ENCODE measurements around the gene DCC.

The DCC gene

GRCh38 chr18:53093636-53094035 is 753.6 kb downstream of the DCC start:
- no peak for DNase-seq (ENCODE audit: low spot score)

GRCh38 chr18:53101536-53102105 is 761.6 kb downstream of the DCC start:
- DNase-seq (ENCODE audit: low spot score): no peak

- no peak for DNase-seq (ENCODE audit: low spot score)
Observed at GRCh38 chr18:53114441-53114840, 774.4 kb downstream of the DCC start.

- no peak for DNase-seq (ENCODE audit: low spot score)
Observed at GRCh38 chr18:53115876-53116585, 776.0 kb downstream of the DCC start.

GRCh38 chr18:53117851-53118250 is 777.9 kb downstream of the DCC start:
- no peak for DNase-seq (ENCODE audit: low spot score)

GRCh38 chr18:53126210-53126609 is 786.2 kb downstream of the DCC start:
- DNase-seq (ENCODE audit: low spot score): no peak

- no peak for DNase-seq (ENCODE audit: low spot score)
Observed at GRCh38 chr18:53131001-53131400, 791.0 kb downstream of the DCC start.

GRCh38 chr18:53134711-53135110 is 794.7 kb downstream of the DCC start:
- DNase-seq (ENCODE audit: low spot score): no peak

- DNase-seq (ENCODE audit: low spot score): no peak
Observed at GRCh38 chr18:53135654-53136053, 795.7 kb downstream of the DCC start.

GRCh38 chr18:53139746-53140500 is 799.9 kb downstream of the DCC start:
- no peak for DNase-seq (ENCODE audit: low spot score)

- DNase-seq (ENCODE audit: low spot score): no peak
Observed at GRCh38 chr18:53142005-53142404, 802.0 kb downstream of the DCC start.

GRCh38 chr18:53147472-53147871 is 807.5 kb downstream of the DCC start:
- no peak for DNase-seq (ENCODE audit: low spot score)

- DNase-seq (ENCODE audit: low spot score): no peak
Observed at GRCh38 chr18:53148123-53148522, 808.1 kb downstream of the DCC start.

GRCh38 chr18:53152476-53152875 is 812.5 kb downstream of the DCC start:
- no peak for DNase-seq (ENCODE audit: low spot score)

- no peak for DNase-seq (ENCODE audit: low spot score)
Observed at GRCh38 chr18:53153281-53153680, 813.3 kb downstream of the DCC start.

- no peak for DNase-seq (ENCODE audit: low spot score)
Observed at GRCh38 chr18:53153800-53154199, 813.8 kb downstream of the DCC start.

GRCh38 chr18:53165770-53166169 is 825.8 kb downstream of the DCC start:
- DNase-seq (ENCODE audit: low spot score): no peak

- no peak for DNase-seq (ENCODE audit: low spot score)
Observed at GRCh38 chr18:53169346-53169745, 829.3 kb downstream of the DCC start.

- no peak for DNase-seq (ENCODE audit: low spot score)
Observed at GRCh38 chr18:53191634-53192033, 851.6 kb downstream of the DCC start.

GRCh38 chr18:53193870-53194269 is 853.9 kb downstream of the DCC start:
- no peak for DNase-seq (ENCODE audit: low spot score)

- no peak for DNase-seq (ENCODE audit: low spot score)
Observed at GRCh38 chr18:53219853-53220252, 879.9 kb downstream of the DCC start.

GRCh38 chr18:53224128-53224778 is 884.3 kb downstream of the DCC start:
- DNase-seq (ENCODE audit: low spot score): no peak
